ENCODE measurements around the gene NECAB3.

- TF ChIP-seq EZH2 (IDR thresholded peaks at IDR 0.05), result no peak
- TF ChIP-seq, protein P1, sequence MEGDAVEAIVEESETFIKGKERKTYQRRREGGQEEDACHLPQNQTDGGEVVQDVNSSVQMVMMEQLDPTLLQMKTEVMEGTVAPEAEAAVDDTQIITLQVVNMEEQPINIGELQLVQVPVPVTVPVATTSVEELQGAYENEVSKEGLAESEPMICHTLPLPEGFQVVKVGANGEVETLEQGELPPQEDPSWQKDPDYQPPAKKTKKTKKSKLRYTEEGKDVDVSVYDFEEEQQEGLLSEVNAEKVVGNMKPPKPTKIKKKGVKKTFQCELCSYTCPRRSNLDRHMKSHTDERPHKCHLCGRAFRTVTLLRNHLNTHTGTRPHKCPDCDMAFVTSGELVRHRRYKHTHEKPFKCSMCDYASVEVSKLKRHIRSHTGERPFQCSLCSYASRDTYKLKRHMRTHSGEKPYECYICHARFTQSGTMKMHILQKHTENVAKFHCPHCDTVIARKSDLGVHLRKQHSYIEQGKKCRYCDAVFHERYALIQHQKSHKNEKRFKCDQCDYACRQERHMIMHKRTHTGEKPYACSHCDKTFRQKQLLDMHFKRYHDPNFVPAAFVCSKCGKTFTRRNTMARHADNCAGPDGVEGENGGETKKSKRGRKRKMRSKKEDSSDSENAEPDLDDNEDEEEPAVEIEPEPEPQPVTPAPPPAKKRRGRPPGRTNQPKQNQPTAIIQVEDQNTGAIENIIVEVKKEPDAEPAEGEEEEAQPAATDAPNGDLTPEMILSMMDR (IDR thresholded peaks at IDR 0.05), result no peak
These were observed 19.8 kb upstream of the NECAB3 start for GRCh38 chr20:33693741-33694638.
